ENCODE results near the gene PALB2.

The PALB2 gene

GRCh38 chr16:23580391-23580790 is 60.7 kb downstream of the PALB2 start:
- DNase-seq: no peak

DNA sequence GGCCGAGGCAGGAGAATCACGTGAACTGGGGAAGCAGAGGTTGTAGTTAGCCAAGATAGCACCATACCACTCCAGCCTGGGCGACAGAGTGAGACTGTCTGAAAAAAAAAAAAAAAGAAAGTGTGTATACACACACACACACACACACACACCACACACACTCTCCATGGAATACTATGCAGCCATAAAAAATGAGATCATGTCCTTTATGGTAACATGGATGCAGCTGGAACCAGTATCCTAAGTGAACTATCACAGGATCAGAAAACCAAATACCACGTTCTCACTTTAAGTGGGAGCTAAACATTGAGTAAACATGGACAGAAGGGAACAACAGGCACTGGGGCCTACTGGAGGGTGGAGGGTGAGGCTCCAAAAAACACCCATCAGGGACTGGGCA is 61.7 kb downstream of the PALB2 start:
- no peak for DNase-seq

DNA sequence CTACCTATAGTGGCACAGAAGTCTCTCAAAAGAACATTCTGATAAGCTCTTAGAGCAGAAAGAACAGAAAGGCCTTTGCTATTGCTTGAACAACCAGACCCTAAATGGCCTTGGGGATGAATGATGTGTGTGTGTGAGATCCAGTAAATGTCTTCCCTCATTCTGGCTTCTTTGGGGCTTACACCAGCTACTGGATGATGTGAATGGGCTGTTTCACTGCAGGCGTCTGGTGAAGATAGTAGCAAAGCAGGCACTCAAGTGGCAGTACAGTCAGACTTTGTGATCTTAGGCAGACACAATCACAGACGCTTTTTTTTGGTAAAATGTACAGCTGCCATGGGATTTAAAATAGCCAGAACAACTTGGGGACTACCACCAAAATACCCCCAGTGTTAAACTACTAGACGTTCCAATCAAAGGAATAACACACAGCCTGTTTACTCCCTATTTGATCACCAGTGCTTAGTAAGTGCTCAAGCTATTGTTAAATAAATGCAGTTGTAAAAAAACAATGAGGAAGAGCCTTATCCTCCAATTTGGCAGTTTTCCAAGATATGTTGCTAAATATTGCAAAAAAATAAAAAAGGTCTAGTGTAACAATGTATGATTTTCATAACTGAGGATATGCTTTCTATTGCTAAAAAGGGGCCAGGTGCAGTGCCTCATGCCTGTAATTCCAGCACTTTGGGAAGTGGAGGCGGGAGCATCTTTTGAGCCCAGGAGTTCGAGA is 62.8 kb downstream of the PALB2 start:
- DNase-seq: no peak

- no peak for DNase-seq
These were observed 63.6 kb downstream of the PALB2 start for GRCh38 chr16:23577493-23577892.

DNA sequence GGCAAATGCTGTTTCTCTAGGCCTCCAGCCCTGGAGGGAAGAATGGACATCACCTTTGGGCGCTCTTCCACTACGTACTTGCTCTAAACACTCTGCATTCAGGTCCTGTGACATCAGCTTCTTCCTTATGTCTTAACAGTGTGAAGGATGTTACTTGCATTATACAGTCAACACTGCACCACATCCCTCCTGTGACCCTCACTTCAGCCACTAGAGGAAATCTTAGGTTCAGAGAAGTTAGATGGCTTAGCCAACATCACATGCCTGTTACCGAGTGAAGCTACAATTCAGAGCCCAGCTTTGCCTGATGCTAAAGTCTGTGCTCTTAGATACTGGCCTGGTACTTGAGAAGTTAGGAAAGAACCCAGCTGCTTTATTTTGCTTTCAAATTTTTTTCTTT is 65.3 kb downstream of the PALB2 start:
- DNase-seq: no peak

- DNase-seq: no peak
These were observed 67.3 kb downstream of the PALB2 start for GRCh38 chr16:23573817-23574216.

DNA sequence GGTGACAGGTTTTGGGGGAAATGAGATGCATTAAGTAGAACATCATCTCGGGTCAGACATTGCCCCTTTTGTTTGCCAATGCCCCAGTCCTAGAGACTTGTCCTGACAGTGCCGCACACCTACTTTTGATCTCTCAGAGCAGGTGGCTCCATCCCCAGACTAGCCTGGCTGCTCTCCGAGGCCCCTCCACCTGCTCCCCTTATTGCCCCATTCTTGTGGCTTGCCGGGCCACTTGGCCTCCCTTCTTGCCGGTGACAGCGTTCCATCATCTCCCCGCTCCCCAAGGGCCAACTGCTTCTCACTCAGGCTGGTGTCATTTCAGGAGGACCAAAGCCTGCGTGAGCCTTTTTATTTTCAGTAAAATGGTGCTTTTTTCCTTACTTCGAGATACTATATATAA is 68.7 kb downstream of the PALB2 start:
- no peak for DNase-seq

- no peak for DNase-seq
These were observed 69.2 kb downstream of the PALB2 start for GRCh38 chr16:23571895-23572294.

DNA sequence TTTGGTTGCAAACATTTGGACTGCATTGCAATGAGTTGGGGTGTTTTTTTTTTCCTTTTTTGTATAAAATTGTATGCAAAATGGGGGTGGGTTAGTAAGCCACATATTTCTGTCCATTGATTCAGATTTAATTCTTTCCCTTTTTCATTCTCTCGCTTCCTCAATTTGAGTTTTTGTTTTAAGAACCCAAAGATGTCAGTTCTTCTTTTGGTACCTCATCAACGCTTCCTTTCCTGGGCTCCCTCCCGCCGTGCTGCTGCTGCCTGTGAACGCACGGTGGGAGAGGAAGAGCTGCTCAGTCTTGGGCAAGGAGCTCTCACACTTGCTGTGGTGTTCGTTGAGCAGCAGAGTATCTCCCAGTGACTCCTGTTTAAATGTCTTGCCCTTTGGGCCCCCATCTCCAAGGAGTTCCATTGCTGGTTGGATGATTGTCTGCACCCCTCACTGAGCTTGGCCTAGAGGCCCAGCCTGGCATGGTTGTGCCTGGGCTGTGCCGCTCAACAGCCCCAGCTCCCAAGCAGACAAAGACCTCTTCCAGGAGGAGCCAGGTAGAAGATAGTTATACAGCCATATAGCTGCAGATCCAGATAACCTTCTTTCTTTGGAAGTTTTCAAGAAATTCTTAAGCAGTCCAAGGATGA is 70.0 kb downstream of the PALB2 start:
- DNase-seq: peak in 1 of 2 donors; percentile 35

GRCh38 chr16:23567602-23568001 is 73.5 kb downstream of the PALB2 start:
- DNase-seq: no peak

- DNase-seq: no peak
These were observed 74.4 kb downstream of the PALB2 start for GRCh38 chr16:23566724-23567123.

- no peak for DNase-seq
These were observed 76.3 kb downstream of the PALB2 start for GRCh38 chr16:23564575-23565363.

- no peak for DNase-seq
These were observed 77.9 kb downstream of the PALB2 start for GRCh38 chr16:23563186-23563585.

DNA sequence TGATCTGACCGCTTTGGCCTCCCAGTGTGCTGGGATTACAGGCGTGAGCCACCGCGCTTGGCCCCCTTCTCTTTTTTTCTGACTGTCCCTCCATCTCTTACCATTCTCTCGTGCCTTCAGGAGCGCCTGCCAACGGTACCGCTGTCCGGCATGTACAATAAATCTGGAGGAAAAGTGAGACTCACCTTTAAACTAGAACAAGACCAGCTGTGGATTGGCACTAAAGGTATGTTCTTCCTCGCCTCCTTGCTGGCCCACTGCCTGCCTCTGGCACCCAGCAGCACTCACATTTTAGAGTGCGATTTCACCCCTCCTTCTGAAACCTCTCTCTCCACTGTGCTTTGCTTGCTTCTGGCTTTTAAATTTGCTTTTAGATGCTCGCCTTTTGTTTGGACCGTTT is 78.6 kb downstream of the PALB2 start:
- DNase-seq: no peak

GRCh38 chr16:23561586-23561985 is 79.5 kb downstream of the PALB2 start:
- no peak for DNase-seq

DNA sequence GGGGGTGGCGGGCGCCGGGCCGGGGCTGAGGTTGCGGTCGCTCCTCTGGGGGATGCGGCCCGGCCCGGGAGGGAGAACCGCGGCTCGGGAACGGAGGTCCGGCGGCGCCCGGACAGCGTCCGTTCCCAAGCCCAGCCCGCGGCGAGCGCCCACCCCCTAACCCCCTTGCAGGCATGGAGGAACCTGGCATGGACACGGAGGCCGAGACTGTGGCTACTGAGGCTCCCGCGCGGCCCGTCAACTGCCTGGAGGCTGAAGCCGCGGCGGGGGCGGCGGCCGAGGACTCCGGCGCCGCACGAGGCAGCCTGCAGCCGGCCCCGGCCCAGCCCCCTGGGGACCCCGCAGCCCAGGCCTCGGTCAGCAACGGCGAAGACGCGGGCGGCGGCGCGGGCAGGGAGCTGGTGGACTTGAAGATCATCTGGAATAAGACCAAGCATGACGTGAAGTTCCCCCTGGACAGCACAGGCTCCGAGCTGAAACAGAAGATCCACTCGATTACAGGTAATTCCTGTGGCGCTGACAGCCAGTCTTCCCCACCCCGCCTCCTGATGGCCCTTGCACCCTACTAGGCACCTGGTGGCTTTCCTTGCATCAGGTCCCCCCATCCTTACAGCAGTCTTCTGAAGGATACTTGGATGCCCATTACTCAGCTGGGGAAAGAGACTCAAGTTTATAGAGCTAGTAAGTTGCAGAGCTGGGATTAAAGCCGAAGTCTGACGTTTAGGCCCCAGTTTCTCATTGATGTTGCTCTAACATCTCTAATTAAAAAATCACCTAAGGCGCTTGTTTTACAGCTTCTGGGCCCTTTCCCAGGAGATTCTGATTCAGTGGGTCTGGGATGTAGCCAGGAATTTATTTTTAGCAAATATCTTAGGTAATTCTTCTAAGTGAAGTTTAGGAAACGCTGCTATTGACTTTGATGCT is 83.1 kb downstream of the PALB2 start:
- no peak for DNase-seq

DNA sequence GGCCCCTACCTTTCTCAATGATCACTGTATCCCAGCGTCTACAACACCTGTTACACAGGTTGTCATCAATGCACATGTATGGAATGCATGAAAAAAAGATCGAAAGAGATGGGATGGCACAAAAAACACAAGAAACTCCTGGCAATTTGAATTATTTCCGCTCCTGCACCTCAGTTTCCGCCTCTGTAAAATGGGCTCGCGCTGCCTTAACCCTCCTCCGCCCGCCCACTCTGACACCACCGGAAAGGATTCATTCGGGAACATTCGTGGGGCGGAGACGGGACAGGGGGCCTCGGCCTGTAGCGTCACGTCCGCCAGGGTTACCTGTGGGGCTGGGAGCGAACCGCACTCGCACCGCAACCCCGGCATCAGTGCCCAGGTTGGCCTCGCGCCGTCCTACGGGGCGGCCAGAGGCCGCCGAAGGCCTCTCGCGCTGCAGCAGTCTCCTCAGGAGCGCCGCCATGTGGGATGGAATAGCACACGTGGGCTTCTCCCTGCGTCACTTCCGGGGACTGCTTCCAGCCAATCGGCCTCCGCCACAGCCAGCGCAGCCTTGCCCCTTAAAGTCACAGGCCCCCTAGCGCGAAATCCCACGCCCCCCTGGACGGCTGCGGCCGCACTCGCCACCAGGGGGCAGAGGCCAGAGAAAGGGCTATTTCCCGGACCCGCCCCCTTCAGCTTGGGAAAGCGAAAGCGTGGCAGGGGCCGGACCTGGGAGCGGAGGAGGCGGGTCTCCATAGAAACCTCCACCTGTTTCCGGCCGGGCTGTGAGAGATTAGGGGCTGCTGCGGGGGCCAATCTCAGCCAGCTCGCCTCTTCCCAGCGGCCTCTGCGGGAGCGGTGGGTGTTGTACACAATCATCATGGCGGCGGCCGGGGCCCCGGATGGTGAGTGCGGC is 84.0 kb downstream of the PALB2 start, which contains the start of the genes EARS2 and UBFD1:
EARS2 (minus strand) TSS at position 470 of the 898 bp plus-strand sequence; CDS start at position 463, 7 bp downstream.
UBFD1 (plus strand) TSS at position 847 of the 898 bp plus-strand sequence; CDS start at position 863, 16 bp downstream.
- DNase-seq: peak; percentile 96

- DNase-seq: no peak
These were observed 86.6 kb downstream of the PALB2 start for GRCh38 chr16:23554536-23554935.
